HEK293 (cell line): ENCODE results near the gene AFDN.

Experiments used
- EGR2 ChIP-seq: fragments of 450-650 bp; formaldehyde crosslinking; IDR thresholded peaks from 2 replicates; pipeline ENCODE4 v1.5.1; 2016; ENCODE audit warnings: low read depth, missing biosample characterization, missing genetic modification characterization
- ZEB2 ChIP-seq: fragments of 450-650 bp; formaldehyde crosslinking; IDR thresholded peaks from 2 replicates; pipeline ENCODE4 v1.5.1; 2016; ENCODE audit warnings: missing biosample characterization, missing genetic modification characterization
- ZFP37 ChIP-seq: fragments of 450-650 bp; formaldehyde crosslinking; IDR thresholded peaks from 2 replicates; pipeline ENCODE4 v1.5.1; 2016; ENCODE audit warnings: missing biosample characterization, missing genetic modification characterization
- ZNF274 ChIP-seq, 2 experiments: fragments of 200-500 bp in 1 of 2; fragments of 450-650 bp in 1 of 2; sonication (Bioruptor generic) in 1 of 2; formaldehyde crosslinking in 1 of 2; IDR thresholded peaks; 2 replicates each; pipeline versions ENCODE4 v1.5.1 to v1.6.1; 2014 to 2016; ENCODE audit warnings: borderline replicate concordance in 1 of 2, inconsistent platforms in 1 of 2, low read length in 1 of 2, missing biosample characterization in 1 of 2, missing genetic modification characterization in 1 of 2
- ZNF324 ChIP-seq: fragments of 450-650 bp; formaldehyde crosslinking; IDR thresholded peaks from 2 replicates; pipeline ENCODE4 v1.5.1; 2016; ENCODE audit warnings: missing biosample characterization, missing genetic modification characterization
- ZNF514 ChIP-seq: fragments of 450-650 bp; formaldehyde crosslinking; IDR thresholded peaks from 2 replicates; pipeline ENCODE4 v1.5.1; 2016; ENCODE audit warnings: missing biosample characterization, missing genetic modification characterization
- ZNF747 ChIP-seq: fragments of 450-650 bp; formaldehyde crosslinking; IDR thresholded peaks from 2 replicates; pipeline ENCODE4 v1.5.1; 2016; ENCODE audit warnings: missing biosample characterization, missing genetic modification characterization
- TF ChIP-seq, protein P1 (sequence below): fragments of 450-650 bp; formaldehyde crosslinking; IDR thresholded peaks from 2 replicates; pipeline ENCODE4 v1.5.1; 2016; ENCODE audit warnings: missing biosample characterization, missing genetic modification characterization
- TF ChIP-seq, protein P2 (sequence below): fragments of 450-650 bp; formaldehyde crosslinking; IDR thresholded peaks from 2 replicates; pipeline ENCODE4; 2016; ENCODE audit warnings: missing biosample characterization, missing genetic modification characterization

DNA sequence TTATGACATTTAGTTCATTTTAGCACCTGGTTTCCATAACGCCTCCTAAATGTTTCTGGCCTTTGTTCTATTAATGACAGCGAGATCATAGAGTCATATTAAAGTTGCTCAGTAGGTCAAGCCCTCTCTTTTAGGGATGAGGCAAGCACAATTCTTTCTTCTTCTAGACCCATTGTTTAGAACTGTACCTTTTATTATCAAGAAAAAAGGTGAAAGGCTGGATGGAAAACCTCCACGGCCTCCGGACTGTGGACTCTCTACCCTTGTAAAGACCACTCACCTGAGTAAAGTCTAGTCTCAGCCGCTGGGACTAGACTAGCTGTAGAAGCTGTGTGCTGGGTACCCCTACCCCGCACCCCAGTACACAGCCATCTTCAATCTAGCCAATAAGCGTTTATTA is 6.0 kb upstream of the AFDN start:
- TF ChIP-seq EGR2 (tag by site-specific recombination) (no peak), ZNF324 (tag by site-specific recombination) (no peak), ZNF747 (tag by site-specific recombination) (no peak), ZFP37 (no peak), ZNF274 (IDR thresholded peaks at IDR 0.05; ENCODE audit: low read length) (no peak), ZNF274 (tag by site-specific recombination; IDR thresholded peaks at IDR 0.05; ENCODE audit: borderline replicate concordance) (no peak), ZNF514 (no peak), ZEB2 (tag by site-specific recombination) (no peak)
- TF ChIP-seq, protein P1, sequence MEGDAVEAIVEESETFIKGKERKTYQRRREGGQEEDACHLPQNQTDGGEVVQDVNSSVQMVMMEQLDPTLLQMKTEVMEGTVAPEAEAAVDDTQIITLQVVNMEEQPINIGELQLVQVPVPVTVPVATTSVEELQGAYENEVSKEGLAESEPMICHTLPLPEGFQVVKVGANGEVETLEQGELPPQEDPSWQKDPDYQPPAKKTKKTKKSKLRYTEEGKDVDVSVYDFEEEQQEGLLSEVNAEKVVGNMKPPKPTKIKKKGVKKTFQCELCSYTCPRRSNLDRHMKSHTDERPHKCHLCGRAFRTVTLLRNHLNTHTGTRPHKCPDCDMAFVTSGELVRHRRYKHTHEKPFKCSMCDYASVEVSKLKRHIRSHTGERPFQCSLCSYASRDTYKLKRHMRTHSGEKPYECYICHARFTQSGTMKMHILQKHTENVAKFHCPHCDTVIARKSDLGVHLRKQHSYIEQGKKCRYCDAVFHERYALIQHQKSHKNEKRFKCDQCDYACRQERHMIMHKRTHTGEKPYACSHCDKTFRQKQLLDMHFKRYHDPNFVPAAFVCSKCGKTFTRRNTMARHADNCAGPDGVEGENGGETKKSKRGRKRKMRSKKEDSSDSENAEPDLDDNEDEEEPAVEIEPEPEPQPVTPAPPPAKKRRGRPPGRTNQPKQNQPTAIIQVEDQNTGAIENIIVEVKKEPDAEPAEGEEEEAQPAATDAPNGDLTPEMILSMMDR (tag by site-specific recombination): no peak
- TF ChIP-seq, protein P2, sequence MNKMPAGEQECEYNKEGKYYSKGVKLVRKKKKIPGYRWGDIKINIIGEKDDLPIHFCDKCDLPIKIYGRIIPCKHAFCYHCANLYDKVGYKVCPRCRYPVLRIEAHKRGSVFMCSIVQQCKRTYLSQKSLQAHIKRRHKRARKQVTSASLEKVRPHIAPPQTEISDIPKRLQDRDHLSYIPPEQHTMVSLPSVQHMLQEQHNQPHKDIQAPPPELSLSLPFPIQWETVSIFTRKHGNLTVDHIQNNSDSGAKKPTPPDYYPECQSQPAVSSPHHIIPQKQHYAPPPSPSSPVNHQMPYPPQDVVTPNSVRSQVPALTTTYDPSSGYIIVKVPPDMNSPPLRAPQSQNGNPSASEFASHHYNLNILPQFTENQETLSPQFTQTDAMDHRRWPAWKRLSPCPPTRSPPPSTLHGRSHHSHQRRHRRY (tag by site-specific recombination): no peak
